Activated CD8-positive, alpha-beta memory T cell treated with anti-CD3 and anti-CD28 coated beads, Interleukin-2, amount 50 U/mL, for 1 hour (primary cell): ENCODE data around the gene PRKCZ.

Source experiments
- DNase-seq: peaks from one replicate; pipeline ENCODE4 v3.0.0-alpha.2; 2020; ENCODE audit errors: extremely low read depth

Gene PRKCZ

GRCh38 chr1:2177946-2178538, 127.8 kb downstream of the PRKCZ start:
- no peak for DNase-seq

- DNase-seq: no peak
These were observed 128.7 kb downstream of the PRKCZ start for GRCh38 chr1:2178875-2179274.

- no peak for DNase-seq
These were observed 129.2 kb downstream of the PRKCZ start for GRCh38 chr1:2179283-2180013.

GRCh38 chr1:2180297-2181245, 130.4 kb downstream of the PRKCZ start:
- DNase-seq: no peak

- DNase-seq: no peak
These were observed 131.1 kb downstream of the PRKCZ start for GRCh38 chr1:2181271-2181670.

- DNase-seq: no peak
These were observed 131.5 kb downstream of the PRKCZ start for GRCh38 chr1:2181752-2182151.

GRCh38 chr1:2182376-2182775, 132.2 kb downstream of the PRKCZ start:
- no peak for DNase-seq

- no peak for DNase-seq
These were observed 133.7 kb downstream of the PRKCZ start for GRCh38 chr1:2183937-2184334.

GRCh38 chr1:2184531-2184930, 134.3 kb downstream of the PRKCZ start:
- no peak for DNase-seq

- no peak for DNase-seq
These were observed 134.7 kb downstream of the PRKCZ start for GRCh38 chr1:2184934-2185333.

- DNase-seq: no peak
These were observed 136.0 kb downstream of the PRKCZ start for GRCh38 chr1:2185880-2186855.

- no peak for DNase-seq
These were observed 136.7 kb downstream of the PRKCZ start for GRCh38 chr1:2186901-2187300.

- DNase-seq: no peak
These were observed 137.4 kb downstream of the PRKCZ start for GRCh38 chr1:2187619-2188018.

- DNase-seq: no peak
These were observed 138.1 kb downstream of the PRKCZ start for GRCh38 chr1:2188336-2188735.

- peak; percentile 74 for DNase-seq
These were observed 139.5 kb downstream of the PRKCZ start for GRCh38 chr1:2189459-2190425.

- no peak for DNase-seq
These were observed 140.3 kb downstream of the PRKCZ start for GRCh38 chr1:2190491-2190976.

- no peak for DNase-seq
These were observed 142.1 kb downstream of the PRKCZ start for GRCh38 chr1:2192031-2192995.

- no peak for DNase-seq
These were observed 143.5 kb downstream of the PRKCZ start for GRCh38 chr1:2193514-2194281.
